Inflammatory macrophage treated with lipopolysaccharide for 4 hours (primary cell): ENCODE measurements around the gene RLBP1.
"Not testable (repeated sequence)": the region's sequence is repeated elsewhere in the genome, so short reads cannot be mapped to it uniquely, and the experiment has no call there.

Experiments used
- DNase-seq: peaks from one replicate; pipeline ENCODE4 v3.0.0-alpha.2; 2020

RLBP1 gene

GRCh38 chr15:89221543-89221942 is at the start of gene RLBP1:
RLBP1 (minus strand) TSS chr15:89221579; CDS start chr15:89218975, 2,604 bp downstream.
- no peak for DNase-seq

GRCh38 chr15:89250142-89250541 is 28.8 kb upstream of the RLBP1 start:
- not testable (repeated sequence) for DNase-seq

GRCh38 chr15:89248584-89248983 is 27.2 kb upstream of the RLBP1 start:
- no peak for DNase-seq

GRCh38 chr15:89247446-89247845 is 26.1 kb upstream of the RLBP1 start:
- no peak for DNase-seq

- DNase-seq, result peak; percentile 30
Measured at GRCh38 chr15:89244574-89244903, 23.2 kb upstream of the RLBP1 start.

GRCh38 chr15:89243691-89244573 is 22.6 kb upstream of the RLBP1 start, which contains the start of gene FANCI:
FANCI (plus strand) TSS chr15:89243979; CDS start chr15:89247648, 3,669 bp downstream.
- peak; percentile 91 for DNase-seq

GRCh38 chr15:89243046-89243690 is 21.8 kb upstream of the RLBP1 start:
- no peak for DNase-seq

GRCh38 chr15:89239883-89240810 is 18.8 kb upstream of the RLBP1 start:
- peak; percentile 55 for DNase-seq

GRCh38 chr15:89231832-89232231 is 10.5 kb upstream of the RLBP1 start:
- DNase-seq, result no peak

- no peak for DNase-seq
Measured at GRCh38 chr15:89230277-89230676, 8.9 kb upstream of the RLBP1 start.

- no peak for DNase-seq
Measured at GRCh38 chr15:89227425-89227824, 6.0 kb upstream of the RLBP1 start.

- DNase-seq, result no peak
Measured at GRCh38 chr15:89226359-89227221, 5.2 kb upstream of the RLBP1 start.

- no peak for DNase-seq
Measured at GRCh38 chr15:89225588-89225987, 4.2 kb upstream of the RLBP1 start.

GRCh38 chr15:89218531-89218930 is 2.8 kb downstream of the RLBP1 start:
- DNase-seq, result no peak

GRCh38 chr15:89217686-89218376 is 3.5 kb downstream of the RLBP1 start:
- no peak for DNase-seq

- no peak for DNase-seq
Measured at GRCh38 chr15:89217031-89217430, 4.3 kb downstream of the RLBP1 start.

- DNase-seq, result no peak
Measured at GRCh38 chr15:89215627-89216026, 5.8 kb downstream of the RLBP1 start.

- DNase-seq, result no peak
Measured at GRCh38 chr15:89211678-89212170, 9.7 kb downstream of the RLBP1 start.

GRCh38 chr15:89209057-89209456 is 12.3 kb downstream of the RLBP1 start:
- no peak for DNase-seq

- DNase-seq, result no peak
Measured at GRCh38 chr15:89208256-89208655, 13.1 kb downstream of the RLBP1 start.

GRCh38 chr15:89206908-89207331 is 14.5 kb downstream of the RLBP1 start:
- DNase-seq, result peak; percentile 58
